Heart left ventricle (tissue), 13 donors: ENCODE measurements around the gene MRPS15.

Experiments
- POLR2A ChIP-seq, 2 donors: fragments of 450-650 bp; IDR thresholded peaks; one replicate each; pipeline ENCODE4 v1.6.1; 2017; ENCODE audit warnings: antibody characterized with exemption in 2 of 2, mild to moderate bottlenecking in 2 of 2, moderate library complexity in 2 of 2
- TF ChIP-seq, protein P1 (sequence below), 12 donors: fragments of 200-600 bp; sonication (generic) in 4 of 12; IDR thresholded peaks; one replicate each; pipeline versions ENCODE4 v1.5.0 to v1.8.0; 2018 to 2022; ENCODE audit warnings: antibody characterized with exemption in 12 of 12, mild to moderate bottlenecking in 5 of 12
- donor health status: ischemic (EF 13 %, LVEDD 7.1; RV severe dilation, severe dysfunction).
- donor health status: DM: no; HTN: yes; CAD: no.
- donor health status: DM: no; HTN: no; CAD: no.
- donor health status: ischemic (EF 25% LVEDD 6.9; RV normal size, moderate dysfunction).
- donor health status: ischemic (EF 25% LVEDD 5.7; RV mildly dilated, moderate dysfunction).
- donor health status: ischemic (EF 35%, LVEDD 5.7; RV mildly dilated, moderate dysfunction).
- donor health status: nonischemic (EF 11% LVEDD 7.7; RV severe dilation, severe dysfunction).
- donor health status: DM: yes; HTN: yes; CAD: no.
- donor health status: PGD.
- donor health status: ischemic (EF 29% LVEDD 5.4; RV normal size, mild dysfunction).
- donor health status: nonischemic (EF 23%, LVEDD 6.1; RV moderate dilation, normal function).

DNA sequence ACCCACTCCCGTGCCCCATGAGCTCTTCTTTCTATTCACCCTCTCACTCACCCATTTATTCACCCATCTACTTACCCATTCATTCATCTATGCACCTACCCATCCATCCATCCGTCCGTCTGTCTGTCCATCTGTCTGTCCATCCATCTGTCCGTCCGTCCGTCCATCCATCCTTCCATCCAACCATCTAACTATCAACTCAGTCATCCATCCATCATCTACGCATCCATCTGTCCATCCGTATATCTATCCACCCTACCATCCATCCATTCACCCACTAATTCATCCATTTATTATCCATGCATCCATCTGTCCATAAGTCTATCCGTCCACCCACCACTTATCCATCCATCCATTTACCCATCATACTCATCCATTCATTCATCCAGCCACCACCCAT lies 29.3 kb upstream of the MRPS15 start:
- no peak for TF ChIP-seq POLR2A (IDR thresholded peaks at IDR 0.05)
- TF ChIP-seq, protein P1, sequence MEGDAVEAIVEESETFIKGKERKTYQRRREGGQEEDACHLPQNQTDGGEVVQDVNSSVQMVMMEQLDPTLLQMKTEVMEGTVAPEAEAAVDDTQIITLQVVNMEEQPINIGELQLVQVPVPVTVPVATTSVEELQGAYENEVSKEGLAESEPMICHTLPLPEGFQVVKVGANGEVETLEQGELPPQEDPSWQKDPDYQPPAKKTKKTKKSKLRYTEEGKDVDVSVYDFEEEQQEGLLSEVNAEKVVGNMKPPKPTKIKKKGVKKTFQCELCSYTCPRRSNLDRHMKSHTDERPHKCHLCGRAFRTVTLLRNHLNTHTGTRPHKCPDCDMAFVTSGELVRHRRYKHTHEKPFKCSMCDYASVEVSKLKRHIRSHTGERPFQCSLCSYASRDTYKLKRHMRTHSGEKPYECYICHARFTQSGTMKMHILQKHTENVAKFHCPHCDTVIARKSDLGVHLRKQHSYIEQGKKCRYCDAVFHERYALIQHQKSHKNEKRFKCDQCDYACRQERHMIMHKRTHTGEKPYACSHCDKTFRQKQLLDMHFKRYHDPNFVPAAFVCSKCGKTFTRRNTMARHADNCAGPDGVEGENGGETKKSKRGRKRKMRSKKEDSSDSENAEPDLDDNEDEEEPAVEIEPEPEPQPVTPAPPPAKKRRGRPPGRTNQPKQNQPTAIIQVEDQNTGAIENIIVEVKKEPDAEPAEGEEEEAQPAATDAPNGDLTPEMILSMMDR (IDR thresholded peaks at IDR 0.05), result no peak
